H1 (cell line): ENCODE results near the gene ZBTB18. TPM values are rescaled to one million over a fixed set of nuclear protein-coding genes. Genes with fewer than 3 reads are reported as not detected.

ENCODE experiments used
- CTCF ChIA-PET: fragments of 300-600 bp; sonication (Branson Sonifier 250); formaldehyde crosslinking; loops from one replicate; lab custom pipeline; 2021; ENCODE audit not compliant: partially characterized antibody; lab: Charles Lee
- POLR2A ChIA-PET: fragments of 300-600 bp; sonication (Branson Sonifier 250); formaldehyde crosslinking; loops from one replicate; lab custom pipeline; 2021; ENCODE audit warnings: inconsistent platforms; ENCODE audit not compliant: partially characterized antibody; lab: Charles Lee
- DNase-seq, 2 experiments: peaks; one replicate each; pipeline versions ENCODE4 v3.0.0 to v3.0.0-alpha.2; 2010 to 2022; ENCODE audit warnings: low spot score in 2 of 2, low read depth in 1 of 2, mixed read lengths in 1 of 2
- FAIRE-seq: peaks from 2 replicates; lab custom pipeline; 2011; peaks lifted over from hg19 to GRCh38; lab: Jason Lieb, UNC
- H2AFZ ChIP-seq: 2 replicates; pipeline ENCODE4 v1.8.1; 2012; ENCODE audit warnings: low read length, inconsistent platforms
- H2AK5ac ChIP-seq: 2 replicates; pipeline ENCODE4 v1.6.1; 2013; ENCODE audit warnings: low read depth, low read length
- H2BK120ac ChIP-seq: replicated peaks from 2 replicates; pipeline ENCODE3; 2013; ENCODE audit warnings: low read depth, low read length, inconsistent platforms
- H2BK12ac ChIP-seq: 2 replicates; pipeline ENCODE4 v1.6.1; 2013; ENCODE audit warnings: low read depth, low read length
- H2BK15ac ChIP-seq: 2 replicates; pipeline ENCODE4 v1.6.1; 2013; ENCODE audit warnings: low read length
- H2BK20ac ChIP-seq: 2 replicates; pipeline ENCODE4 v1.6.1; 2013; ENCODE audit warnings: low read length
- H2BK5ac ChIP-seq: 2 replicates; pipeline ENCODE4 v1.6.1; 2013; ENCODE audit warnings: low read depth, low read length
- H3K14ac ChIP-seq: 2 replicates; pipeline ENCODE4 v1.6.1; 2013; ENCODE audit warnings: inconsistent platforms; ENCODE audit not compliant: insufficient read length
- H3K18ac ChIP-seq: 2 replicates; pipeline ENCODE4 v1.6.1; 2013; ENCODE audit warnings: low read length; ENCODE audit errors: extremely low read depth
- H3K23ac ChIP-seq: 2 replicates; pipeline ENCODE4 v1.6.1; 2013; ENCODE audit warnings: inconsistent platforms; ENCODE audit not compliant: insufficient read length
- H3K23me2 ChIP-seq: 2 replicates; pipeline ENCODE4 v1.6.1; 2013; ENCODE audit warnings: low read depth, low read length
- H3K27ac ChIP-seq: 2 replicates; pipeline ENCODE4 v1.6.1; 2011; ENCODE audit warnings: low read depth, low read length, inconsistent platforms
- H3K27me3 ChIP-seq, 4 experiments: replicated peaks in 1 of 4; 1 replicate in 1 of 4; 2 replicates in 3 of 4; pipeline versions ENCODE4 v1.6.1 to v1.8.1; 2011 to 2013; ENCODE audit warnings: low read length in 3 of 4, mild to moderate bottlenecking in 3 of 4, inconsistent platforms in 2 of 4, mixed read lengths in 2 of 4, moderate library complexity in 1 of 4; ENCODE audit not compliant: control insufficient read depth in 3 of 4, insufficient read depth in 3 of 4; ENCODE audit errors: extremely low read depth in 1 of 4
- H3K36me3 ChIP-seq, 4 experiments: 2 replicates each; pipeline versions ENCODE4 v1.6.1 to v1.8.1; 2011 to 2013; ENCODE audit warnings: mild to moderate bottlenecking in 4 of 4, low read length in 3 of 4, moderate library complexity in 2 of 4, control low read depth in 1 of 4, inconsistent platforms in 1 of 4; ENCODE audit not compliant: insufficient read depth in 4 of 4, control insufficient read depth in 2 of 4
- H3K4ac ChIP-seq: replicated peaks from 2 replicates; pipeline ENCODE3; 2013; ENCODE audit warnings: low read length, low read depth, mixed read lengths, inconsistent platforms; ENCODE audit not compliant: insufficient read length
- H3K4me1 ChIP-seq, 4 experiments: replicated peaks in 1 of 4; 1 replicate in 1 of 4; 2 replicates in 3 of 4; pipeline versions ENCODE4 v1.6.1 to v1.8.1; 2011 to 2013; ENCODE audit warnings: low read length in 3 of 4, inconsistent platforms in 2 of 4, mixed read lengths in 1 of 4; ENCODE audit not compliant: insufficient read depth in 4 of 4, control insufficient read depth in 3 of 4
- H3K4me2 ChIP-seq, 2 experiments: 2 replicates each; pipeline versions ENCODE4 v1.6.1 to v1.8.1; 2011 to 2013; ENCODE audit warnings: low read depth in 2 of 2, low read length in 2 of 2, control low read depth in 1 of 2, inconsistent platforms in 1 of 2, mild to moderate bottlenecking in 1 of 2; ENCODE audit not compliant: insufficient read depth in 1 of 2
- H3K4me3 ChIP-seq, 4 experiments: fragments of 200-600, 300-600 bp in 1 of 4; sonication (generic), shearing (Covaris generic), sonication (Bioruptor Twin) in 1 of 4; 2 replicates each; pipeline versions ENCODE4 v1.5.1 to v1.8.1; 2011 to 2016; ENCODE audit warnings: low read length in 4 of 4, low read depth in 3 of 4, control low read depth in 2 of 4, inconsistent platforms in 2 of 4, mild to moderate bottlenecking in 2 of 4, mixed read lengths in 1 of 4, moderate library complexity in 1 of 4; ENCODE audit not compliant: insufficient read depth in 2 of 4; ENCODE audit errors: extremely low read depth in 1 of 4
- H3K56ac ChIP-seq: replicated peaks from 2 replicates; pipeline ENCODE3; 2013; ENCODE audit warnings: low read depth, mild to moderate bottlenecking, mixed read lengths, low read length, inconsistent platforms; ENCODE audit not compliant: insufficient read length
- H3K79me1 ChIP-seq: 2 replicates; pipeline ENCODE4 v1.6.1; 2013; ENCODE audit warnings: low read depth, low read length, control low read depth
- H3K79me2 ChIP-seq, 2 experiments: 2 replicates each; pipeline versions ENCODE4 v1.6.1 to v1.8.1; 2012 to 2013; ENCODE audit warnings: low read length in 2 of 2, mild to moderate bottlenecking in 2 of 2, inconsistent platforms in 1 of 2; ENCODE audit not compliant: insufficient read depth in 2 of 2, control insufficient read depth in 1 of 2
- H3K9ac ChIP-seq, 4 experiments: replicated peaks in 1 of 4; 1 replicate in 1 of 4; 2 replicates in 3 of 4; pipeline versions ENCODE4 v1.6.1 to v1.8.1; 2011 to 2013; ENCODE audit warnings: low read depth in 3 of 4, low read length in 3 of 4, control low read depth in 2 of 4, mild to moderate bottlenecking in 2 of 4, moderate library complexity in 2 of 4, inconsistent platforms in 1 of 4; ENCODE audit errors: extremely low read depth in 1 of 4
- H3K9me3 ChIP-seq, 2 experiments: 2 replicates each; pipeline versions ENCODE4 v1.6.1 to v1.8.1; 2012 to 2013; ENCODE audit warnings: mild to moderate bottlenecking in 2 of 2, moderate library complexity in 2 of 2, control low read depth in 1 of 2, inconsistent platforms in 1 of 2, low read depth in 1 of 2, low read length in 1 of 2, mixed read lengths in 1 of 2; ENCODE audit not compliant: insufficient read depth in 2 of 2
- H4K20me1 ChIP-seq, 2 experiments: replicated peaks in 1 of 2; 2 replicates each; pipeline versions ENCODE3 to v1.8.1; 2011 to 2013; ENCODE audit warnings: inconsistent platforms in 2 of 2, low read length in 2 of 2, mild to moderate bottlenecking in 1 of 2; ENCODE audit not compliant: insufficient read depth in 2 of 2, control insufficient read depth in 1 of 2
- H4K5ac ChIP-seq: 2 replicates; pipeline ENCODE4 v1.6.1; 2013; ENCODE audit warnings: low read length, low read depth, mixed read lengths, inconsistent platforms; ENCODE audit not compliant: insufficient read length
- H4K8ac ChIP-seq: 2 replicates; pipeline ENCODE4 v1.8.0; 2013; ENCODE audit warnings: mild to moderate bottlenecking, moderate library complexity, low read length, inconsistent platforms; ENCODE audit not compliant: insufficient read depth; ENCODE audit errors: extremely low read depth
- H4K91ac ChIP-seq: replicated peaks from 2 replicates; pipeline ENCODE3; 2013; ENCODE audit warnings: low read length, mixed read lengths, inconsistent platforms; ENCODE audit not compliant: insufficient read length
- BCL11A ChIP-seq, 2 experiments: IDR thresholded peaks; one replicate each; pipeline ENCODE4 v1.6.1; 2011; ENCODE audit warnings: low read depth in 2 of 2, low read length in 2 of 2, mild to moderate bottlenecking in 2 of 2
- FOSL1 ChIP-seq: IDR thresholded peaks from 2 replicates; pipeline ENCODE4 v1.6.1; 2011; ENCODE audit warnings: mild to moderate bottlenecking, low read depth, low read length, moderate library complexity; ENCODE audit not compliant: insufficient read depth
- GABPA ChIP-seq: IDR thresholded peaks from 2 replicates; pipeline ENCODE4 v1.6.1; 2011; ENCODE audit warnings: mild to moderate bottlenecking, low read length, moderate library complexity, borderline replicate concordance; ENCODE audit not compliant: insufficient read depth
- MAX ChIP-seq: IDR thresholded peaks from 2 replicates; pipeline ENCODE4 v1.6.1; 2012; ENCODE audit warnings: inconsistent platforms
- RFX5 ChIP-seq: IDR thresholded peaks from 2 replicates; pipeline ENCODE4 v1.6.1; 2011; ENCODE audit warnings: low read depth, low read length, improper control_type of control experiment, borderline replicate concordance
- RXRA ChIP-seq: IDR thresholded peaks from 2 replicates; pipeline ENCODE4 v1.6.1; 2011; ENCODE audit warnings: low read depth, mild to moderate bottlenecking, low read length, moderate library complexity; ENCODE audit not compliant: insufficient read depth
- SP4 ChIP-seq: IDR thresholded peaks from 2 replicates; pipeline ENCODE4 v1.6.1; 2012; ENCODE audit warnings: low read length, inconsistent platforms
- TCF12 ChIP-seq: IDR thresholded peaks from 2 replicates; pipeline ENCODE4 v1.6.1; 2011; ENCODE audit warnings: low read depth, mild to moderate bottlenecking, low read length
- ZNF274 ChIP-seq: IDR thresholded peaks from 2 replicates; pipeline ENCODE4 v1.7.0; 2012; ENCODE audit warnings: low read length, borderline replicate concordance; ENCODE audit errors: extremely low read depth
- WGBS, 2 experiments: shearing (Covaris generic) in 1 of 2; methylation state at CpG; one replicate each; pipeline versions ENCODE4 v1.1.6 to v1.1.7; 2013 to 2015; ENCODE audit warnings: low lambda C conversion rate in 2 of 2, mixed read lengths in 2 of 2, inconsistent platforms in 1 of 2, low coverage in 1 of 2, missing lambda C conversion rate in 1 of 2; ENCODE audit not compliant: insufficient replicate concordance in 2 of 2, insufficient coverage in 1 of 2, insufficient read length in 1 of 2; ENCODE audit errors: extremely low coverage in 1 of 2, missing lambda C conversion rate in 1 of 2; 5-methylcytosine and 5-hydroxymethylcytosine counted together
- polyA plus RNA-seq, 7 experiments: library from polyadenylated mRNA; depleted of rRNA in 3 of 7; stranded (reverse) in 5 of 7; unstranded in 2 of 7; fragments of >200 nt in 5 of 7; fragments of 200-250 nt in 2 of 7; gene quantifications; 1 replicate in 5 of 7; 2 replicates in 1 of 7; 4 replicates in 1 of 7; pipeline versions ENCODE4 v1.2.1 to v1.2.3, GENCODE V29; 2011 to 2013; ENCODE audit warnings: missing spikeins in 2 of 7, mixed read lengths in 2 of 7
- total RNA-seq: library from RNA; stranded (reverse); fragmentation: NEBNext Ultra II Directional; extraction: Animal tissue kit (Norgen Biotek cat#: 25700); gene quantifications from 2 replicates; pipeline ENCODE4 v1.2.1, GENCODE V29; 2021

ZBTB18 gene
- total and polyA plus RNA-seq, 2 of the 8 experiments (the other 6 are each of a cell fraction or from before 2014, with no cell fraction given), result 8.5 to 14.4 TPM

GRCh38 chr1:244102468-244102867 lies 51.4 kb downstream of the ZBTB18 start:
- Histone ChIP-seq H3K4ac (no peak overlapping the region), H3K79me2 (no peaks in the 10 kb centered on the region), H3K4me2 (no peak overlapping the region), H2BK12ac (no peak overlapping the region), H4K91ac (no peak overlapping the region), H2AFZ (no peak overlapping the region), H3K9me3 (no peaks in the 10 kb centered on the region), H3K18ac (no peak overlapping the region), H4K20me1 (no peaks in the 10 kb centered on the region), H2AK5ac (no peak overlapping the region), H2BK5ac (no peak overlapping the region), H3K23ac (no peak overlapping the region), H3K14ac (no peak overlapping the region), H3K27me3 (no peaks in the 10 kb centered on the region), H3K4me1 (no peaks in the 10 kb centered on the region), H3K27ac (no peak overlapping the region), H4K8ac (no peak overlapping the region), H2BK120ac (no peak overlapping the region), H2BK20ac (no peak overlapping the region), H4K5ac (no peak overlapping the region)
- WGBS, 2 experiments, result 95% methylated on average over 14 of the region's 14 CpGs; no CpG with 5 or more reads in 1 of the 2 experiments
- no peak for FAIRE-seq
- DNase-seq, result no peak
- no peak for TF ChIP-seq RFX5
- TF ChIP-seq GABPA, result no peak
- no peak for TF ChIP-seq RXRA
- TF ChIP-seq FOSL1, result no peak
- TF ChIP-seq SP4, result no peak
- no peak for TF ChIP-seq TCF12
- no peak for TF ChIP-seq BCL11A (IDR thresholded peaks at IDR 0.05; ENCODE audit: low read depth in 2 of 2, low read length in 2 of 2)
- TF ChIP-seq MAX, result no peak
- TF ChIP-seq ZNF274, result no peak
- TF ChIP-seq, all 59 proteins: peak for 0
- H3K56ac ChIP-seq, result no peak overlapping the region
- H2BK15ac ChIP-seq, result no peak overlapping the region
- ChIA-PET CTCF (interaction anchor here (0.8 to 2.0 kb wide), 2 partner anchors 11 to 24 kb away, joined by 3 to 6 read pairs; no protein-coding TSS in a partner anchor), POLR2A (interaction anchor here (0.6 kb wide), 1 partner anchor 38 kb away, joined by 3 read pairs; no protein-coding TSS in a partner anchor)
- no peaks in the 10 kb centered on the region for H3K36me3 ChIP-seq
- H3K79me1 ChIP-seq, result no peaks in the 10 kb centered on the region
- H3K4me3 ChIP-seq, result no peak overlapping the region
- H3K9ac ChIP-seq, result no peak overlapping the region
- no peaks in the 10 kb centered on the region for H3K23me2 ChIP-seq
